Measurements from ENCODE around the gene ARPP19.

DNA sequence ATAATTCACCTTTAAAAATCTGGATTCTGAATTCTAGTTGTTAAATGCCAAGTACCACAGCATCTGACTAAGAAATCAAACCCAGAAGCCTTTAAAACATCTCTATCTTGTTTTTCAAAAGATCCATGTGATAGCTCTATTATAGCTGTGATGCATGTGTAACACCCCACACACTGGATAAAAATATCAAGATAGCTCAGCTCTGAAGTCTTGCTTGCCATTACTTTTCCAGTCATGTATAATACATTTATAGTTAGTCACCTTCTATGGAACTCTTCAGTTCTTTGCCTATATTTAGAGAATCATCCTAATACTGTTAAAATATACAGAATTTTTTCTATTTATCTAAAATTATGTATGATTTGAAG, 11.6 kb downstream of the ARPP19 start:
- TF ChIP-seq, protein P1, sequence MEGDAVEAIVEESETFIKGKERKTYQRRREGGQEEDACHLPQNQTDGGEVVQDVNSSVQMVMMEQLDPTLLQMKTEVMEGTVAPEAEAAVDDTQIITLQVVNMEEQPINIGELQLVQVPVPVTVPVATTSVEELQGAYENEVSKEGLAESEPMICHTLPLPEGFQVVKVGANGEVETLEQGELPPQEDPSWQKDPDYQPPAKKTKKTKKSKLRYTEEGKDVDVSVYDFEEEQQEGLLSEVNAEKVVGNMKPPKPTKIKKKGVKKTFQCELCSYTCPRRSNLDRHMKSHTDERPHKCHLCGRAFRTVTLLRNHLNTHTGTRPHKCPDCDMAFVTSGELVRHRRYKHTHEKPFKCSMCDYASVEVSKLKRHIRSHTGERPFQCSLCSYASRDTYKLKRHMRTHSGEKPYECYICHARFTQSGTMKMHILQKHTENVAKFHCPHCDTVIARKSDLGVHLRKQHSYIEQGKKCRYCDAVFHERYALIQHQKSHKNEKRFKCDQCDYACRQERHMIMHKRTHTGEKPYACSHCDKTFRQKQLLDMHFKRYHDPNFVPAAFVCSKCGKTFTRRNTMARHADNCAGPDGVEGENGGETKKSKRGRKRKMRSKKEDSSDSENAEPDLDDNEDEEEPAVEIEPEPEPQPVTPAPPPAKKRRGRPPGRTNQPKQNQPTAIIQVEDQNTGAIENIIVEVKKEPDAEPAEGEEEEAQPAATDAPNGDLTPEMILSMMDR (IDR thresholded peaks at IDR 0.05) = no peak
- no peak for TF ChIP-seq POLR2A (IDR thresholded peaks at IDR 0.05)

All from Peyer's patch (tissue), 4 donors.